ENCODE measurements around the gene MYO19. TPM values are rescaled to one million over a fixed set of nuclear protein-coding genes. Genes with fewer than 3 reads are reported as not detected.

Gene MYO19
- total and polyA plus RNA-seq, 9 of the 15 experiments (the other 6 are each of a cell fraction or from before 2014, with no cell fraction given): 21.6 to 176 (median 129) TPM

DNA sequence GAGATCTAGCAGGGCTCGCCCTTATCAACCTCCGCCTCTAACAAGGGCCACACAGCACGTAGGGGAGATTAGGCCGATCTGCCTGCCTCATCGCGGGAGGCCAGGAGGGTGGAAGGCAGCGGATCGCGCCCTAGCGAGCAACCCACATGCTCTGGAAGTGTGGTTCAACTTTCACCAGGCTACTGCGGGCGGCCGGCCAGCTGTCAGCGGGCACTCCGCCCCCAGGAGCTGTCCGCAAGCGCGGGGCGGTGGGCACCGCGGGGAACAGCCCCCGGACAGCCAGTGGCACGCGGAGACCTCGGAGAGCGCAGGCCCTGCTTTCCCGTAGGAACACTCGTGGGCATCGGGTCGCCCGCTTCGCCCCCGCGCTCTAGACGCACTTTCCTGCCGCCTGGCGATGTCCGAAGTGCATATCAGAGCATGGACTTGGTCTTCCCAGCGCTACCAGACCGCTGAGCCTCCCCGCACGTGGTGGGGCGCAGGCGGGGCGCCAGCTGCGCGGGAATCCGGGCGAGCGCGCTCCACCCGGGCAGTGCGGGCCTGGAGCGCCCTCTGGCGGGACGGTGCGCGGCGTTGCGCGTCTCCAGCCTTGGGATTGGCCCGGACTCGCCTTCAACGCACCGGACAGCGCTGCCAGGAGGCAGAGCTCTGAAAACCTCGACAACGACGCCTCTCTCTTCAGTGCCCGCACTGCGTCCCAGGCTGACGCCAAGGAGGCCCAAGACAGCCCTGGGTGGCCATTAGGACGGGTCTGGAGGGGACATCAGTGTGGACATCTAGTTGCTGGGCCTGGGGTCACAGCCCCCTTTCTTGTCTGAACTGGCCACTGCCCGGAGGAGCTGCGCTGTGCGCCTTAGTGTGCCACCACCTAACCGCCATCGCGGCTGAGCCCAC is 51.8 kb downstream of the MYO19 start (continued):
- TF ChIP-seq, protein P1, sequence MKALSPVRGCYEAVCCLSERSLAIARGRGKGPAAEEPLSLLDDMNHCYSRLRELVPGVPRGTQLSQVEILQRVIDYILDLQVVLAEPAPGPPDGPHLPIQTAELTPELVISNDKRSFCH (CRISPR knock-in tag; IDR thresholded peaks at IDR 0.05): no peak
- TF ChIP-seq, protein P1 (tag; IDR thresholded peaks at IDR 0.05): peak; percentile 68; the same call in 1 of the 2 replicates
- TF ChIP-seq CREB1 (IDR thresholded peaks at IDR 0.05) (peak; percentile 65; the same call in 1 of the 2 replicates), CREB1 (CRISPR knock-in tag; IDR thresholded peaks at IDR 0.05) (peak; percentile 79), TFAM (CRISPR knock-in tag; conservative IDR thresholded peaks at IDR 0.05) (no peak), POU5F1 (IDR thresholded peaks at IDR 0.05; ENCODE audit: borderline replicate concordance, low read depth, low read length, partially characterized antibody) (no peak), HDAC1 (IDR thresholded peaks at IDR 0.05) (peak in 1 of 2 experiments; percentile 61; a peak in 1 of 4 replicates), TAF1 (IDR thresholded peaks at IDR 0.05; ENCODE audit: control insufficient read depth, extremely low read depth, insufficient read depth, low read length, severe bottlenecking) (no peak), EP400 (IDR thresholded peaks at IDR 0.05) (peak; percentile 72; the same call in 1 of the 2 replicates), SMC3 (conservative IDR thresholded peaks at IDR 0.05; ENCODE audit: insufficient read depth, low read depth, low read length) (peak; percentile 93), ZNF431 (CRISPR knock-in tag; IDR thresholded peaks at IDR 0.05) (peak; percentile 86), JUND (IDR thresholded peaks at IDR 0.05; ENCODE audit: borderline replicate concordance, low read depth, low read length) (0 out of 2 replicates have a peak, but pooled peaks have one; percentile 30), JUND (tag; IDR thresholded peaks at IDR 0.05; ENCODE audit: borderline replicate concordance, low read depth, low read length) (no peak; the same call in 2 of the 3 replicates), ZNF143 (CRISPR knock-in tag; IDR thresholded peaks at IDR 0.05) (0 out of 2 replicates have a peak, but pooled peaks have one; percentile 12), RCOR1 (IDR thresholded peaks at IDR 0.05; ENCODE audit: borderline replicate concordance in 1 of 2, low read depth in 2 of 2, low read length in 2 of 2) (peak in 1 of 2 experiments; percentile 51; a peak in 2 of 4 replicates), KLF1 (tag; IDR thresholded peaks at IDR 0.05) (peak; percentile 56; the same call in 1 of the 2 replicates), IRF2 (CRISPR knock-in tag; IDR thresholded peaks at IDR 0.05) (peak; percentile 87; the same call in 1 of the 2 replicates)
- TF ChIP-seq, protein P2, sequence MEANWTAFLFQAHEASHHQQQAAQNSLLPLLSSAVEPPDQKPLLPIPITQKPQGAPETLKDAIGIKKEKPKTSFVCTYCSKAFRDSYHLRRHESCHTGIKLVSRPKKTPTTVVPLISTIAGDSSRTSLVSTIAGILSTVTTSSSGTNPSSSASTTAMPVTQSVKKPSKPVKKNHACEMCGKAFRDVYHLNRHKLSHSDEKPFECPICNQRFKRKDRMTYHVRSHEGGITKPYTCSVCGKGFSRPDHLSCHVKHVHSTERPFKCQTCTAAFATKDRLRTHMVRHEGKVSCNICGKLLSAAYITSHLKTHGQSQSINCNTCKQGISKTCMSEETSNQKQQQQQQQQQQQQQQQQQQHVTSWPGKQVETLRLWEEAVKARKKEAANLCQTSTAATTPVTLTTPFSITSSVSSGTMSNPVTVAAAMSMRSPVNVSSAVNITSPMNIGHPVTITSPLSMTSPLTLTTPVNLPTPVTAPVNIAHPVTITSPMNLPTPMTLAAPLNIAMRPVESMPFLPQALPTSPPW (CRISPR knock-in tag; IDR thresholded peaks at IDR 0.05): peak; percentile 67
- TF ChIP-seq, protein P3, sequence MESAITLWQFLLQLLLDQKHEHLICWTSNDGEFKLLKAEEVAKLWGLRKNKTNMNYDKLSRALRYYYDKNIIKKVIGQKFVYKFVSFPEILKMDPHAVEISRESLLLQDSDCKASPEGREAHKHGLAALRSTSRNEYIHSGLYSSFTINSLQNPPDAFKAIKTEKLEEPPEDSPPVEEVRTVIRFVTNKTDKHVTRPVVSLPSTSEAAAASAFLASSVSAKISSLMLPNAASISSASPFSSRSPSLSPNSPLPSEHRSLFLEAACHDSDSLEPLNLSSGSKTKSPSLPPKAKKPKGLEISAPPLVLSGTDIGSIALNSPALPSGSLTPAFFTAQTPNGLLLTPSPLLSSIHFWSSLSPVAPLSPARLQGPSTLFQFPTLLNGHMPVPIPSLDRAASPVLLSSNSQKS (CRISPR knock-in tag; IDR thresholded peaks at IDR 0.05): no peak
- TF ChIP-seq, protein P4, sequence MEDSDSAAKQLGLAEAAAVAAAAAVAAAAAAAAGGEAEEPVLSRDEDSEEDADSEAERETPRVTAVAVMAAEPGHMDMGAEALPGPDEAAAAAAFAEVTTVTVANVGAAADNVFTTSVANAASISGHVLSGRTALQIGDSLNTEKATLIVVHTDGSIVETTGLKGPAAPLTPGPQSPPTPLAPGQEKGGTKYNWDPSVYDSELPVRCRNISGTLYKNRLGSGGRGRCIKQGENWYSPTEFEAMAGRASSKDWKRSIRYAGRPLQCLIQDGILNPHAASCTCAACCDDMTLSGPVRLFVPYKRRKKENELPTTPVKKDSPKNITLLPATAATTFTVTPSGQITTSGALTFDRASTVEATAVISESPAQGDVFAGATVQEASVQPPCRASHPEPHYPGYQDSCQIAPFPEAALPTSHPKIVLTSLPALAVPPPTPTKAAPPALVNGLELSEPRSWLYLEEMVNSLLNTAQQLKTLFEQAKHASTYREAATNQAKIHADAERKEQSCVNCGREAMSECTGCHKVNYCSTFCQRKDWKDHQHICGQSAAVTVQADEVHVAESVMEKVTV (CRISPR knock-in tag; IDR thresholded peaks at IDR 0.05): peak; percentile 79
- TF ChIP-seq, protein P5, sequence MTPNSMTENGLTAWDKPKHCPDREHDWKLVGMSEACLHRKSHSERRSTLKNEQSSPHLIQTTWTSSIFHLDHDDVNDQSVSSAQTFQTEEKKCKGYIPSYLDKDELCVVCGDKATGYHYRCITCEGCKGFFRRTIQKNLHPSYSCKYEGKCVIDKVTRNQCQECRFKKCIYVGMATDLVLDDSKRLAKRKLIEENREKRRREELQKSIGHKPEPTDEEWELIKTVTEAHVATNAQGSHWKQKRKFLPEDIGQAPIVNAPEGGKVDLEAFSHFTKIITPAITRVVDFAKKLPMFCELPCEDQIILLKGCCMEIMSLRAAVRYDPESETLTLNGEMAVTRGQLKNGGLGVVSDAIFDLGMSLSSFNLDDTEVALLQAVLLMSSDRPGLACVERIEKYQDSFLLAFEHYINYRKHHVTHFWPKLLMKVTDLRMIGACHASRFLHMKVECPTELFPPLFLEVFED (CRISPR knock-in tag; conservative IDR thresholded peaks at IDR 0.05): no peak

All from K562 (cell line).